8988T (cell line): Measurements from ENCODE around the gene SLC6A18.

Experiments
- DNase-seq: peaks from one replicate; pipeline ENCODE4 v3.0.0; 2011

SLC6A18 gene

DNA sequence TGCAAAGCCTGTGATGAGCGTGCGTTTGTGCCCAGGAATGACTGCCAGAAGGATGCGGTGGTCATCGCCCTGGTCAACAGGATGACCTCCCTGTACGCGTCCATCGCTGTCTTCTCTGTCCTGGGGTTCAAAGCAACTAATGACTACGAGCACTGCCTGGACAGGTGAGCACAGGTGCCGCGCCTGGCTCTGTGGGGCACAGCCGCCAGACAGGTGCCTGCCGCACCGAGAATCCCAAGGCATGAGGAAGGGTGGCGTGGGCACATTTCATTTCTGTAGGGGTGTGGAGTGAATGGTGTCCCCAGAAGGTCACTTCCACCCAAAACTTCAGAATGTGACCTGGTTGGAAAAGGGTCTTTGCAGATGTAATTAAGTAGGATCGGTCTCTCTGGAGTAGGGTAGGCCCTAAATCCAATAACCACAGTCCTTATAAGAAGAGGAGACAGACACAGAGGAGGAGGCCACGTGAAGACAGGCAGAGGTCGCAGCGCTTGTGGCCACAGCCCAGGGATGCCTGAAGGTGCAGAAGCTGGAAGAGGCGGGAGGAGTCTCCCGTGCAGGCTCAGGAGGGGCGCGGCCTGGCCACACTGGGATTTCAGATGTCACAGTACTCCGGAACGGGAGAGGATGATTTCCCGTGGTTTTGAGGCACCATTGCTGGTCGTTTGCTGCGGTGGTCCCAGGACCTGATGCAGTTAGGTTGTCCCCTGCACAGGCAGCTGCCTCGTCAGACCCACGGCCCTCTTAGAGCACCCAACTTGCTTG lies 15.5 kb downstream of the SLC6A18 start:
- DNase-seq: peak; percentile 54

DNA sequence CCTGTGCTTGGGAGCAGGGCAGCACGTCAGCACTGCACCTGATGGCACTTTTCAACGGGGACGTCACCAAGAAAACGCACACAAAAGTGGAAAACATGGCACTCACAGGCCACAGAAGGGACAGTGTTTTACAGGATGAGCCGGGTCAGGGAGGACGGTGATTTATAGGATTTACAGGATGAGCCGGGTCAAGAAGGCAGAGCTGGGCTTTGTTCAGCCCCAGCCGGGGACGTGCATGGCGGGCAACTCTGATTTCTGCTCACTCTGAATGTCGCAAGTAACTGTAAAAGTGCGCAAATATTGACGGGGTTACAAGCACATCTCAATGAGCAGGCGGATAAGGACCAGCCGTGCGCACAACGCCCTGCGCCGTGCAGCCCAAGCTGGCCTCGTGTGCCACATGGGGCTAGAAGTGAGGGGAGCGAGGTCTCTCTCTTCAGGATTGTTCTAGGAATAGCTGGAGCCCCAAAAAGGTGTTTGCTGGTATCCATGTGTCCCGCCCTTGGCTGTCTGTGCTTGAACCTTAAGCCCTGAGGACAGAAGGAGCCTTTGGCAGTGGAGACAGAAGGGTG lies 16.4 kb downstream of the SLC6A18 start:
- peak; percentile 37 for DNase-seq

DNA sequence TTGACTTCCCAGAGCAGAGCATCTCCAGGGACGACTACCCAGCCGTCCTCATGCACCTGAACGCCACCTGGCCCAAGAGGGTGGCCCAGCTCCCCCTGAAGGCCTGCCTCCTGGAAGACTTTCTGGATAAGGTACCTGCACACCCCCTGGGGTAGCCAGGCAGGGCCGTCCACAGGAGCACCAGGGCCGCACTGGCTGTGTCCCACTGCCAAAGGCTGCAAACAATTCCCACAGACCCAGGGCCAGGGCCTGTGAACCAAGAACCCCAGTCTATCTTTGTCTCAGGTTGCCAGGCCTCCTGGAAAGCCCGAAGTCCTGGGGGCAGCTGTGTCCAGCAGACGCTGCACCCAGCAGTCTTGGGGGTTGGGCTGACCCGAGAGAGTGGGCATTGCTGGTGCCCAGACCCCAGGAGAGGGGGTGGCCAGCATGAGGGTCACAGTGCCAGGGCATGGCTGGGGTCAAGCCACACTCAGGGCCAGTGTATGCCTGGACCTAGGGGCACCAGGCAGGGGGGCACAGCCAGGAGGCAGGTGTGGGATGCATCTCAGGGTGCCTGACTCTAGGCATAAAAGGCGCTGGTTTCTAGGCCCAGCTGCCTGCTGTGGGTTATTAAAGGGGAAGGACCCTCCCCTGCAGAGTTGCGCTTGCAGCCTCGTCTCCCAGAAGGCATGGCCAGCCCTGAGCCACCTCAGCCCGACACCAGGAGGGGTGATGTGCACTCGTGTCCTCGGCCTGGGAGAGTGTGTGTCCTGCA lies 17.7 kb downstream of the SLC6A18 start:
- DNase-seq: peak; percentile 56

DNA sequence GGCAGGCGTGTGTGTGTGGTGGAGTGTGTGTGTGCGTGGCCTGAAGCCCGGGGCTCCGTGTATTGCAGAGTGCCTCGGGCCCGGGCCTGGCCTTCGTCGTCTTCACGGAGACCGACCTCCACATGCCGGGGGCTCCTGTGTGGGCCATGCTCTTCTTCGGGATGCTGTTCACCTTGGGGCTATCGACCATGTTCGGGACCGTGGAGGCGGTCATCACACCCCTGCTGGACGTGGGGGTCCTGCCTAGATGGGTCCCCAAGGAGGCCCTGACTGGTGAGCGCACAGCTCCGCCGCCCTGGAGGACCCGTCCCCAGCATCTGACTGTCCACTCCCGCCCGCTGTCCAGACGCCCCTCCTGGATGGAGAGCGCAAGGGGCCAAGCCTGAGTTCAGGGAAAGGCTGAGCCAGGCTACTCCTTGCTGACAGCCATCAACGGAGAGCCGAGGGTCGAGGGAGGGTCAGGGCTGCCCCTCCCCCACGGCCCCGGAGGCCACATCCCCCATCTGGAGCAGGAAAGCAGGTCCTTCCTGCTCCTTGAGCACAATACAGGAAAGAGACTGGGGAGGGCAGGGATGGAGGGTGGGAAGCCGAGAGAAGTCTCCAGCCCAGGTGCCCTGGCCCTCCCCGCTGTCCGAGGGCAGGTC lies 18.4 kb downstream of the SLC6A18 start:
- peak; percentile 60 for DNase-seq

DNA sequence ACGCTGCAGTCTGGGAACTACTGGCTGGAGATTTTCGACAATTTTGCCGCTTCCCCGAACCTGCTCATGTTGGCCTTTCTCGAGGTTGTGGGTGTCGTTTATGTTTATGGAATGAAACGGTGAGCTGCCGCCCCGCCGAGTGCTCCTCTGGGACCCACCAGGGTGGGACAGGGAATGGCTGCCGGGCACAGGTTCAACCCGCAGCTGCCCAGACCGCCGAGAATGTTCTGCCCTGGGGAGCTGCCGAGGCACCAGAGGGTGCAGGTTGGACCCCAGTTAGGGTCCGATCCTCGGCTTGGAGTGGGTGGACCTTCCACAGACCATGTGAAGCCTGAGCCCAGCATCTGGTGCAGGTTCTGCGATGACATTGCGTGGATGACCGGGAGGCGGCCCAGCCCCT lies 19.1 kb downstream of the SLC6A18 start:
- DNase-seq: peak; percentile 50

DNA sequence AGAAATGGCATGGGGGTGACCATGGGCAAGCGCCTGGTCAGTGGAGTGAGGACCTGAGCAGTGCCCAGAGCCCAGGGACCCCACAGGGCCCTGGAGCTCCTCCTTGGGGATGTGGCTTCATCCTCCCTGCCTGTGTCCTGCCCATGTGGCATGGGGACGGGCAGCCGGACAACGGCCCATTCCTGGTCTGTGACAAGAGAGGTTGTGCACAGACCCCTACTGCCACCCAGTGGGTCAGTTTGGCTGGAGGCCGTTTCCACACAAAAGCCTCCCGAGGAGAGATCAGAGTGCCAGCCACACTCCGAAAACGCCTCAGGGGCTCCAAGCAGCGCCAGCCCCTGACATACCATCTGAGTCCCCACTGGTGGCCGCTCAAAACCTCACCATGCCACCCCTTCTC lies 19.8 kb downstream of the SLC6A18 start:
- peak; percentile 98 for DNase-seq

DNA sequence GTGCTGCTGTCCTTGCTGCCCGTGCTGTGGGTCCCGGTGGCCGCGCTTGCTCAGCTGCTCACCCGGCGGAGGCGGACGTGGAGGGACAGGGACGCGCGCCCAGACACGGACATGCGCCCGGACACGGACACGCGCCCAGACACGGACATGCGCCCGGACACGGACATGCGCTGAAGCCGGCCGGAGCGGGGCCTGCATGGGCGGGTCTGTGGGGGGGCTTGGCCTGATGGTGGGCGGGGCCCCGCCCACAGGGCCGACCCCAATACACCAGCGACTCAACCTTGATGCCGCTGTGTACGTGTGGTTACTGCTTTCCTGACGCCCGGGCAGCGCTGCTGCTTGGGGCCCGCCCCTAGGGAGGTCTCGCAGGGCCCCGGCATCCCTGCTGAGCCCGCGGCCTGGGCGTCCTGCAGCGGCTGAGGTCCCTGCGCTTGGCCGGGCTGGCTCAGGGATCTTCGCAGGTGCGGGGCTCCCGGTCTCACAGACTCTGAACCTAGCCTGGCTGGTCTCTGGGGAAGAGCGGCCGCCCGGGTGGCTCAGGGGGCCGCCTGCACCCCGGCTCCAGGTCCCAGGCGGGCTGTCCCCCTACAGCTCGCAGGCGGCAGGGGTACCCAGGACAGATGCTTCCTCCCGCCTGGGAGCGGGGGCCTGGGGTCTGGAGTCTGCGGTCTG lies 20.9 kb downstream of the SLC6A18 start:
- DNase-seq: no peak

DNA sequence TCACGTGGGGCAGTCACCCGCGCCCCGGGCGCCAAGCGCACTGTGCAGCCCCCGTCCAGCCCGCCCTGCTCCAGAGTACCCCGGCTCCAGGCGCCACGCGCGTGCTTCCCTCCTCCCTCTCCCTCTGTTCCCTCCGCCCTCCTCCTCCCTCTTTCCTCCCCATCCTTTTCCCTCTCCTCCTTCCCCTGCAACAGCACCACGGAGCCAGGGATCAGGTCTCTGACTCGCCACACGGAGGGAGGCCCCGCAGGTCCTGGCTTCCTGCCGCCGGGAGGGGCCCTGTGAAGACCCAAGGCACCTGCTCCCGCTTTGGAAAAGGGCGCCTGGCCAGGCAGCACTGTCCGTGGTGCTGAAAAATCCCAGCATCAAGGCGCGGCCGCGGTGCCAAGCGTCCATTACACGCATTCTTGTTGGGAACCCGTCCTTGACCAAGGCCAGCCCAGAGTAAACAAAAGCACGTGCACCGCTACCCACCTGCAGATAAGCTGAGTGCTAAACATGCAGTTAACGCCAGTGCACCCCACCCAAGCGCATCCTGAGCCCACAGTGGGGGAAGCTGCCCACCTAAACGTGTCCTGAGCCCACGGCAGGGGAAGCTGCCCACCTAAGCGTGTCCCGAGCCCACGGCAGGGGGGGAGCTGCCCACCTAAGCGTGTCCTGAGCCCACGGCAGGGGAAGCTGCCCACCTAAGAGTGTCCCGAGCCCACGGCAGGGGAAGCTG lies 21.7 kb downstream of the SLC6A18 start:
- DNase-seq: peak; percentile 81

DNA sequence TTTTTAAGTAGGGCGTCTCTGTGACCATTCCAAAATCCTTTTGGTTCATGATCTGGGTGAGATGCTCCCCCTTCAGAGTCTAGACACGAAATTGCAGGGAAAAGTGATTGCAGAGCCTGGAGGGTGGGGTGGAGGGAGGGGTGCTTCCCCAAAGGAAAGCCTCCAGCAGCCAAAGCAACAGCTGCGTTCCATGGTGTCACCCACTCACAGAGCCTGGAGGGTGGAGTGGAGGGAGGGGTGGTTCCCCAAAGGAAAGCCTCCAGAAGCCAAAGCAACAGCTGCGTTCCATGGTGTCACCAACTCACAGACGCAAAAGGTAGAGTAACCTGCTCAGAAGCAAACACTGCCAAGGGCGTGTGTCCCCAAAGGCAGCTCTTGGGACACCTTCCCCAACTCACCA lies 22.6 kb downstream of the SLC6A18 start:
- DNase-seq: no peak

DNA sequence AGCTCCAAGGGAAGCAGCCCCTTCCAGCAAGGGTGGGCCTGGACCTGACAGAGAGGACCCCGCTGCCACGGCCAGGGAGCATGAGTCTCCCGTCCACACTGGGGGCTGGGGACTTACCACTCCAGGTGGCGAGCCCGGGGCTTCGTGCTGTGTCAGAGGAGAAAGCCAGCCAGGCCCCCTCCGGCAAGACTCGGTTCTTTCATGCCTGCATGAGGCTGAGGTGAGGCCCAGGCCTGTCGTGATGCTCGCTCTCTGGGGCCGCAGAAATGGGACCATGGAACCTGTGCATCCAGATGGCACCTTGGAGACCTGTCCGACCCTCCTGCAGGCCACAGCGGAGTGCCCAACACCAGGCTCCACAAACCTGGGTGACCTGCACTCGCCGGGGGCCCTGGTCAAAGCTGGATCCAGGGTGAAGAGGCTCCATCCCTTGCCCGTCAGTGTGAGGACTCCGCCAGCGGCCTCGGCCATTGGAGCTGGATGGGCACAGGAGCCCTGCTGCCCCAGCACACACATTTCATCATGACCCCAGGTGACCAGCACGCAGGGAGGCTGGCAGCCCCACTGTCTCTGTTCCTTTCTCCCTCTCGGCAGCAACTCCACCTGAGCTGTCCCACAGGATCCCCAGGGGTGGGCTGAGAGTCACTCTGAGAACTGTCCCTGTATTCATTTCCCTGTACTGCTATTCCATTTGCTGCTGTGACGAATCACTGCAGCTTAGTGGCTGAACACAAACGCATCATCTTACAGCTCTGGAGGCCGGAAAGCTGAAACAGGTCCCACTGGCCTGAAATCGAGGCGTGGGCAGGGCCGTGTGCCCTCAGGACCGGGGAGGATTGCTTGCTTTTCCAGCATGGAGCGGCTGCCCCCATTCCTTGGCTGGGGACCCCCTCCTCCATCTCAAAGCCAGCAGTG lies 24.4 kb downstream of the SLC6A18 start:
- no peak for DNase-seq

DNA sequence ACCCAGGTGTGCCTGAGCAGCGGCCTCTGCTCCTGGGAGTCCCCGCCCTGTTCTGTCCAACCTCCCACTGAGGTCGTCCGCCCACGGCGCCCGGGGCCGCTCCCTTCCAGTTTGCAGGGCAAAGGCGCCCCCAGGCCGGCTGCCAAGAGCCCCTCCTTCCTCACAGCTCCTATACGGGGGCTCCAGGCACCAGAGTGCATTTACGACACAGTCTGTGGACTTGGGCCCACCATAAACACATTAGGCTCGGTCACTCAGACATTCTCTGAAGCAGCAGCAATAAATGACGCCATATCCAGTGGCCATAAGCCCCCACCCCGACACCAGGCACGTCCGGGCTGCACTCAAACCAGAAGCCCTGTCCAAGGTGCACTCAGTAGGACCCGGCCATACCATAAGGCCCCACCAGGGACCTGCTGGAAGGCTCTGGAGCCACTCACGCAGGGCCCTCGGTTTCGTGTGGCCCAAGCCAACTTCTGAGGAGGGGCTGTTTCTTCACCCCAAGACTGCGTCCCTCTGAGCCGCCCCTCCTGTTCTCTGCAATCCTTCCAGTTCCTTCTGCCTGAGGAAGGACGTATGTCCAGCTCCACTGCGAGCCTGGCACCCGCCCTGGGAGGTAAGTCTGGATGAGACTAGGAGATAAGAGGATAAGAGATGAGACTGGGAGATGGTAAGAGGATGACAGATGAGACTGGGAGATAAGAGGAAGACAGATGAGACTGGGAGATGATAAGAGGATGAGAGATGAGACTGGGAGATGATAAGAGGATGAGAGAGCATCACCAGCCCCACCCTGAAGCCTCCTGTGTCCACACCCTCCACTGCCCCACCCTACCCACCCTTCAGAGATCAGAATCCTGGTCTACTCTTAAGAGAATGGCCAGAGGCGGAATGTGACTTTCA lies 26.7 kb downstream of the SLC6A18 start:
- DNase-seq: no peak

DNA sequence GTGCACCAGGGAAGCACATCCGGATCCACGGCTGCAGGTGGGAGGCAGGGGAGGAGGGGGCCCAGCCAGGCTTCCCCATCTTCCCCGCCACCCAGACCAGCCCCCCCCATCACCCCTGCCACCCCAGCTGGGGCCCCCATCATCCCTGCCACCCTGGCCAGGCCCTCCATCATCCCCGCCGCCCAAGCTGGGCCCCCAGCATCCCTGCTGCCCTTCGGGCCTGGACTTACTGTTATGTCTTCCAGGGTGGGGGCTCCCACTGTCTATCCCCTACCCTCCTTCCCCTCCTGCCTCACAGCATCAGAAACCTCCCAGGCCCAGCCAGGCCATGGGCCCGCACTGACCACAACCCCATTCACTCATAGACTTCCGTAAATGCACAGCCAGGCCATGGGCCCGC lies 27.5 kb downstream of the SLC6A18 start:
- DNase-seq: peak; percentile 34

DNA sequence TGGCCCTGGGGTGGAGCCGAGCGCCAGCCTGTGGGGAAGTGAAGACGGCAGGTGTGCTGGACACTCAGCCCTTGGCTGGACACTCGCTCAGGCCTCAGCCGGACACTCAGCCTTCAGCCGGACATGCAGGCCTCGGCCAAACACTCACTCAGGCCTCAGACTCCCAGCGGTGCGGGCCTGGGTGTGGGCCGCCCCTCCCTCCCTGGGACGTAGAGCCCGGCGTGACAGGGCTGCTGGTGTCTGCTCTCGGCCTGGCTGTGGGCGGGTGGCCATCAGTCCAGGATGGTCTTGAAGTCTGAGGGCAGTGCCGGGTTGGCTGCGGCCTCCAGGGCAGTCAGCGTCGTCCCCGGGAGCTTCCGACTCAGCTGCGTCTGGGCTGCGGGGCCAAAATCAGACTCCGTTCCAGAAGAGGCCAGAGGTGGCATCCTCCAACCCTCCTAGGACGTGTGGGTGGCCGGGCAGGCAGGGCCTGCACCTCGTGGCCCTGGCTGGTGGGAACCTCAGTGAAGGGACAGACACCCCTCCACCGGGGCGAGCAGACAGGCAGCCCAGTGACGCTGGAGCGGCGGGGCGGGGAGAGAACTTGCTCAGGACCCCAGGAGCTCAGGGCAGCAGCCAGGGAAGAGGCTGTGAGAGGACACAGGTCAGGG lies 28.4 kb downstream of the SLC6A18 start:
- DNase-seq: no peak

DNA sequence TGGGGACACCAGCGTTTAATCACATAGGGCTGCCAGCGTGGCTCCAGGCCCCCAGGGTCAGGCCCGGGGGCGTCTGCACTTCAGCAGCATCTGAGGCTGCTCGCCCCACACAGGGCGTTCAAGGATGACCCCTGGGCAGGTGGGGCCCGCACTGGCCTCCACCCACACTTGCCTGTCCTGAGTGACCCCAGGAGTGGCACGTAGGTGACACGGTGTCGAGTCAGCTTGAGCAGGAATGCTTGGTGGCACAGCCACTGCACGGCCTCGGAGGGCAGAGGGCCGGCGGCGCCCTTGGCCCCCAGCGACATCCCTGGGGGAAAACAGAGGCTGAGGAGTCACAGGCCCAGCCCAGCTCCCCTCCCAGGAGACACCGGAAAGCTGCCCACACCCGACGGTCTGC lies 29.0 kb downstream of the SLC6A18 start:
- no peak for DNase-seq

DNA sequence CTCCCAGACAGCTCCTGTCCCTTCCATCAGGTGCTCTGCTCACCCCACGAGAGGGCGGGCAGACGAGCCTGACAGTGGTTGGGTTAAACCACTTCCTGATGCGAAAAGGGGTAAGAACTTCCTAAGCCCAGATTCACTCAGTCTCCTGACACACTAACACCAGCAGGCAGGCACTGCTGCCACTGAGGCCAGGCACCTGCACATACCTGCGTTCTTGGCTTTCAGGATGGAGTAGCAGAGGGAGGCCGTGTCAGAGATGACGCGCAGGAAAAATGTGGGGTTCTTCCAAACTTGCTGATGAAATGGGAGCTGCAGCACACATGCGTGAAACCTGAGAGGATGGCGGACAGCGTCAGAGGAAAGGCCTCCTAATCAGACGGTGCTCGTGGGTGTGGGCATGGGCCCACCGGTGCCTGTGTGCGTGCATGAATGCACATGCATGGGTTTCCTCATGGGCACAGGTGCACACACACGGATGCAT lies 29.9 kb downstream of the SLC6A18 start:
- DNase-seq: peak; percentile 48

DNA sequence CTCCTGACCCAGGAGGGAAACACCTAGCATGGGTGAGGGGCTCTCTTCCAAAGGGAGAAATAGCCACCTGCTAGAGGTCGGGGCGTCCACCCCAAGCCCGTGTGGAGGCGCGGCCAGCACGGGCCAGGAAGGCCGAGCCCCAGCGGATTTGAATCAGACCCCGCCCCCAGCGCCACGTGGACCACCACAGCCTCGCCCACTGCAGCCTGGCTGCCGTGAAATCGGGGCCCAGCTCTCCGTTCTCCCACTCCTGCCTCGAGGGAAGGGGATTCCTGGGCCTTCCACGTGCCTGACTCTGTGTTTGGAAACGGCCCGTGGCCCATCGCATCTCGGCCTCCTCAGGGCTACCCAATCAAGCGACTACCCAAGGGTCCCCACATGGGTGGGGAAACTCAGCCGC lies 31.6 kb downstream of the SLC6A18 start:
- no peak for DNase-seq

DNA sequence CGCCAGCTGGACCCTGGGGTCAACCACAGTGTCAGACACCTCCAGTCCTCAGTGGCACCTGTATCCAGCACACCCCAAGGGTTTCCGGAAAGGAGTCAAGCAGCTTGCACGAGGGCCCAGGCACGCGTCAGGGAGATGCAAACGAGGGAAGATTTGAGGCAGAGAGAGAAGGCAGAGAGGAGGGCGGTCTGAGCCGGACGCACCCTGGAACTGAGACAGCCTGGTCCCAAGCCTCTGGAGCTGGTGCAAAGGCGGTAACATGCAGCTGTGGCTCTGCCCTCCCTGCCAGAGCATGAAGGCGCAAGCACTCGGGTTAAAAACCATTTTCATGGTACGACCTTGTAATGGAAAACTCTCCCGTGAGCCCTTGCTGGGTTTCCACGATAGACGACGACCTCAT lies 32.2 kb downstream of the SLC6A18 start:
- no peak for DNase-seq

DNA sequence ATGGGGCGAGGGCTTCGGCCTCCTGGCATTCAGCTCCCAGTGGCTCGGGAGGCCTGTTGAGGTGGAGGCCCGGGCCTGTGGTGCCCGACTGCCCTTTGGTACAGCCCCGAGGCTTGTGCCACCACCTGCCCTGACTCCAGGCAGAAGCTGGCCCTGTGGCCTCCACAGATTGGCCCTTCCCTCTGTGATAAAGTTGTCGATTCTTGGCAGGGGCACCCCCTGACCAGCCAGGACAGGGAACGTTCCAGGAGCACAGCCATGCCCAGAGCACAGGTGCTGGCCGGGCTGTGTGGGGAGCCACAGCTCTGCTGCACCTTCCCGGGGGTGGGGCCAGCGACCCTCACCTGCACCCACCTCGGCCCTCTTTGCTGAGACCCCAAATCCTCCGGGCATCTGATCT lies 32.7 kb downstream of the SLC6A18 start:
- no peak for DNase-seq

DNA sequence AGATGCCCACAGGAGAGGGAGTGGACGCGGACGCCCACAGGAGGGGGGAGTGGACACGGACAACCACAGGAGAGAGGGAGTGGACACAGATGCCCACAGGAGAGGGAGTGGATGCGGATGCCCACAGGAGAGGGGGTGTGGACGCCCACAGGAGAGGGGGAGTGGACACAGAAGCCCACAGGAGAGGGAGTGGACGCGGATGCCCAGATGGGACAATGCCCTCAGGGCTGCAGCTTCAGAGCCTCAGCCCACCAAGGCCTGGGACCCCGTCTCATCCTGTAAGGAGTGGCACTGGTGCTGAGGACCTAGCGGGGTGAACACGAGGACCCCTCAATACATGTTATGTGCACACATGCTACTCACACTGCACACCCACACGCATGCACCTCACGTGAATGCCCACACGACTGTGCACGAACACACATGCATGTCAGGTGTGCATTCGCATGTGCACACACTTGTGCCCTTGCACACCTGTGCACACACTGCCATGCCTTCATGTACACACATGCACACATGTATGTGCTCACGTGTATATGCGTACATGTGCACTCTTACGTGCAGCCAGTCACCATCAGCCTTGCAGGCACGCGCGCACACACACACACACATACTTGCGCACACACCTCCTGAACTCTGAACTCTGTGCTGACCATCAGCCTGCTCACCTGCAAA lies 34.8 kb downstream of the SLC6A18 start:
- no peak for DNase-seq
